ENCODE measurements around the gene IQCE.

GRCh38 chr7:2526659-2527504 lies 31.9 kb upstream of the IQCE start:
- no peak for TF ChIP-seq CTCF (IDR thresholded peaks at IDR 0.05)
- TF ChIP-seq POLR2A (IDR thresholded peaks at IDR 0.05) = no peak
- no peak for TF ChIP-seq POLR2AphosphoS5 (IDR thresholded peaks at IDR 0.05; ENCODE audit: insufficient read depth in 1 of 2, low read depth in 1 of 2)
